Activated CD8-positive, alpha-beta T cell treated with anti-CD3 and anti-CD28 coated beads for 36 hours (primary cell): ENCODE data around the gene FSD2. TPM values are rescaled to one million over a fixed set of nuclear protein-coding genes. Genes with fewer than 3 reads are reported as not detected.

Experiments
- ATAC-seq: fragments of 200-7000 bp; cut with Tn5 transposase; one replicate; pipeline ENCODE4 v1.10.0; 2021; ENCODE audit warnings: mild to moderate bottlenecking, moderate library complexity
- CTCF ChIA-PET: fragments of 350-600 bp; sonication (Branson Sonifier 250); formaldehyde crosslinking; loops from one replicate; lab custom pipeline; 2021; ENCODE audit warnings: antibody characterized with exemption; lab: Charles Lee
- POLR2A ChIA-PET: fragments of 350-600 bp; sonication (Branson Sonifier 250); formaldehyde crosslinking; loops from one replicate; lab custom pipeline; 2021; ENCODE audit warnings: antibody characterized with exemption; lab: Charles Lee
- DNase-seq: peaks from one replicate; pipeline ENCODE4 v3.0.0-alpha.2; 2020
- H3K27ac Mint-ChIP-seq: one replicate; pipeline ENCODE4 v1.8.0; 2021; ENCODE audit warnings: mild to moderate bottlenecking, mixed read lengths
- H3K27me3 Mint-ChIP-seq: one replicate; pipeline ENCODE4 v1.8.0; 2021; ENCODE audit warnings: mixed read lengths
- H3K36me3 Mint-ChIP-seq: one replicate; pipeline ENCODE4 v1.8.0; 2021; ENCODE audit warnings: low read depth, mixed read lengths
- H3K4me1 Mint-ChIP-seq: one replicate; pipeline ENCODE4 v1.8.0; 2021; ENCODE audit warnings: low read depth, mixed read lengths
- H3K4me3 Mint-ChIP-seq: one replicate; pipeline ENCODE4 v1.8.0; 2021; ENCODE audit warnings: mild to moderate bottlenecking, moderate library complexity, mixed read lengths
- H3K9me3 Mint-ChIP-seq: one replicate; pipeline ENCODE4 v1.8.0; 2021; ENCODE audit warnings: mixed read lengths
- intact Hi-C: fragments of 100-400 bp; cut with micrococcal nuclease; formaldehyde crosslinking; loops from one replicate; pipeline ENCODE4 v1.10.0; 2022
- total RNA-seq, 2 experiments: library from RNA; stranded (reverse); gene quantifications; one replicate each; pipeline ENCODE4 v1.2.3, GENCODE V29; 2021
- TF ChIP-seq, protein P1 (sequence below): fragments of 200-600 bp; IDR thresholded peaks from one replicate; pipeline ENCODE4 v1.8.0; 2022; ENCODE audit warnings: antibody characterized with exemption, mild to moderate bottlenecking

The FSD2 gene
- total RNA-seq, 2 experiments from 2014 or later = not detected

DNA sequence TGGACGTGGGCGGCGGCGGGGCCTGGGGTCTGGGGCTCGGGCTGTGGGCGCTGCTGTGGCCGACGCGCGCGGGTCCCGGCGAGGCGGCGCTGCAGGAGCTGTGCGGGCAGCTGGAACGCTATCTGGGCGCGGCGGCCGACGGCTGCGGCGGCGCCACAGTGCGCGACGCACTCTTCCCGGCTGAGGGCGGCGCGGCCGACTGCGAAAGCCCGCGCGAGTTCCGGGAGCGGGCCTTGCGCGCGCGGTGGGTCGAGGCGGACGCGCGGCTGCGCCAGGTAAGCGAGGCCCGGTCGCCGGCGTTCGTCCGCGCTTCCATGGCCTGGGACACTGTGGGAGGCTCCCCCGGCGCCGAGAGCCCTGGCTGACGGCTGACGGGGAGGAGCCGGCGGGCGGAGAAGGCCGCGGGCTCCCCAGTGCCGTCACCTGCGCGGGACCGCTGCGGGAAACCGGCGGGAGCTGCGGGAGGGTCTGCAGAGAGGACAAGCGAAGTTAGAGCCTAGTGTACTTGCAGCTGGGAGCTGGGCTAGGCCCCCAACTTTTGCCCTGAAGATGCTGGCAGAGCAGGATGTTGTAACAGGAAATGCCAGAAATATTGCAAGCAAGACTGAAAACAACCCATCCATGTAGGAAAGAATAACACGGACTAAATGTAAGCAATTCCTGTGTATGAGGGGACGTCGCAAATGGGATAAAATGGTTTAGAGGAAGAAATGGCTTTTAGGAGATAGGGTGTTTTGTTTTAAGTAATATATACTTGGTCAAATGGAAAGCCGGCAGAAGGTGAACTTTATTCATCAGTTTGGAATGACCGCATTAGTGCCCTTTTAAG lies 4.4 kb upstream of the FSD2 start:
- Mint-ChIP-seq H3K36me3 (peaks cover 22% of the 10 kb centered on the region), H3K9me3 (no peaks in the 10 kb centered on the region), H3K4me3 (peak overlapping the region; percentile 84), H3K27me3 (no peaks in the 10 kb centered on the region), H3K27ac (peak overlapping the region; percentile 92), H3K4me1 (peaks cover 33% of the 10 kb centered on the region)
- TF ChIP-seq, protein P1, sequence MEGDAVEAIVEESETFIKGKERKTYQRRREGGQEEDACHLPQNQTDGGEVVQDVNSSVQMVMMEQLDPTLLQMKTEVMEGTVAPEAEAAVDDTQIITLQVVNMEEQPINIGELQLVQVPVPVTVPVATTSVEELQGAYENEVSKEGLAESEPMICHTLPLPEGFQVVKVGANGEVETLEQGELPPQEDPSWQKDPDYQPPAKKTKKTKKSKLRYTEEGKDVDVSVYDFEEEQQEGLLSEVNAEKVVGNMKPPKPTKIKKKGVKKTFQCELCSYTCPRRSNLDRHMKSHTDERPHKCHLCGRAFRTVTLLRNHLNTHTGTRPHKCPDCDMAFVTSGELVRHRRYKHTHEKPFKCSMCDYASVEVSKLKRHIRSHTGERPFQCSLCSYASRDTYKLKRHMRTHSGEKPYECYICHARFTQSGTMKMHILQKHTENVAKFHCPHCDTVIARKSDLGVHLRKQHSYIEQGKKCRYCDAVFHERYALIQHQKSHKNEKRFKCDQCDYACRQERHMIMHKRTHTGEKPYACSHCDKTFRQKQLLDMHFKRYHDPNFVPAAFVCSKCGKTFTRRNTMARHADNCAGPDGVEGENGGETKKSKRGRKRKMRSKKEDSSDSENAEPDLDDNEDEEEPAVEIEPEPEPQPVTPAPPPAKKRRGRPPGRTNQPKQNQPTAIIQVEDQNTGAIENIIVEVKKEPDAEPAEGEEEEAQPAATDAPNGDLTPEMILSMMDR = no peak
- ChIA-PET POLR2A (interaction anchor here (1.0 to 4.0 kb wide), 9 partner anchors 14 to 270 kb away, joined by 3 to 39 read pairs (median 5); partner anchors contain the start of genes RAMAC and RPS17), CTCF (interaction anchor here (0.9 to 2.5 kb wide), 8 partner anchors 20 to 271 kb away, joined by 3 to 10 read pairs (median 4); partner anchors contain the start of genes BTBD1, RAMAC and RPS17)
- intact Hi-C loops = no loop called here
- peak; percentile 4 for ATAC-seq
- DNase-seq = peak; percentile 28

DNA sequence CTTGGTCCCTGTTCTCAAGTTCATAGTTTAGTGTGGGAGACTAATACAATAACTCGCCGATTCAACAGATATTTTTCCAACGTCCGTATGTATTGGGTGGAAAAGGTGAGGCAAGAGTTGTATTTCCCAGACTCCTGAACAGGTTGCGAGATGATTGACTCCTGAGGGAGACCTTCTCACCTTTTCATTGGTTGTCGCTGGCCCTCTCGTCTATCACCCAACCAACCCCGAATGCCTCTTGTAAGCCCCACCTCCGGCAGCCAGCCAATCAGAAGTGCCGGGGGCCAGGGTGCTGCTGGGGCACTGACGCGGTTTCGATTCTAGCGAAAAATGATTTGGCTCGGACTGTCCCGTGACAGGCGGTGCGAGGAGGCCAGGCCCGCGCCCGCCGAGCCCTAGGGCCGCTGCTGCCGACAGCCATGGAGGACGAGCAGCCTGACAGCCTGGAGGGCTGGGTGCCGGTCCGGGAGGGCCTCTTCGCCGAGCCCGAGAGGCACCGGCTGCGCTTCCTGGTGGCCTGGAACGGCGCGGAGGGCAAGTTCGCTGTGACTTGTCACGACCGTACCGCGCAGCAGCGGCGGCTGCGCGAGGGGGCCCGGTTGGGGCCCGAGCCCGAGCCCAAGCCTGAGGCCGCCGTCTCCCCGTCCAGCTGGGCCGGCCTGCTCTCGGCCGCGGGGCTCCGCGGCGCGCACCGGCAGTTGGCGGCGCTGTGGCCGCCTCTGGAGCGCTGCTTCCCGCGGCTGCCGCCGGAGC lies 3.6 kb upstream of the FSD2 start, which contains the start of gene WHAMM:
WHAMM (plus strand) TSS at position 321 of the 753 bp plus-strand sequence; CDS start at position 420, 99 bp downstream.
- H3K27ac Mint-ChIP-seq = peak within 1 kb of the TSS; percentile 92
- H3K9me3 Mint-ChIP-seq = no peaks in the 10 kb centered on the region
- CTCF ChIA-PET = interaction anchor here (1.8 to 2.5 kb wide), 3 partner anchors 21 to 270 kb away, joined by 3 to 10 read pairs (median 9); partner anchors contain the start of gene RPS17
- peaks cover 17% of the 10 kb centered on the region for H3K36me3 Mint-ChIP-seq
- peak; percentile 98 for DNase-seq
- intact Hi-C loops = no loop called here
- H3K4me1 Mint-ChIP-seq = peaks cover 30% of the 10 kb centered on the region
- TF ChIP-seq, protein P1 = no peak
- POLR2A ChIA-PET = interaction anchor here (0.6 to 4.0 kb wide), 9 partner anchors 13 to 269 kb away, joined by 3 to 39 read pairs (median 5); partner anchors contain the start of genes RAMAC and RPS17
- ATAC-seq = peak; percentile 96
- H3K27me3 Mint-ChIP-seq = no peaks in the 10 kb centered on the region
- peak within 1 kb of the TSS; percentile 84 for H3K4me3 Mint-ChIP-seq

DNA sequence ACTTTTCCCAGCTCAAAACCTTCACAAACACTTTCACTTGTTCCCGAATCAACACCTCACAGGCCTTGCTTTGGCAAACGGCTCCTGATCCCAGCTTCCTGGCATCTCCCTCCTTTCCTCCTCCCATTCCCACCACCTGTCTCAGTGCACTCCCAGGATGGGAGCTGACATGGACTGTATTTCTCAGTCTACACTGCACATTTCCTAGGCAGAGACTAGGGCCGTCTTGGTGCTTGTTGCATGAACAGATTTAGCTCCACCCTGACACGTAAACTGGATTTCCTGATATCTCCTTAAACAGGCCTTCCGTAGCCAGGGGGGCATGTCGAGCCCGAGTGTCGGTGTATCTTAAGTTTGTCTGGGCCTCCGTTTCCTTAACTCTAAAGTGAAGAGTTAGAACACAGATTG lies 2.8 kb upstream of the FSD2 start:
- CTCF ChIA-PET = interaction anchor here (0.8 kb wide), 1 partner anchor 278 kb away, joined by 3 read pairs; no protein-coding TSS in a partner anchor
- peak overlapping the region; percentile 85 for H3K27ac Mint-ChIP-seq

DNA sequence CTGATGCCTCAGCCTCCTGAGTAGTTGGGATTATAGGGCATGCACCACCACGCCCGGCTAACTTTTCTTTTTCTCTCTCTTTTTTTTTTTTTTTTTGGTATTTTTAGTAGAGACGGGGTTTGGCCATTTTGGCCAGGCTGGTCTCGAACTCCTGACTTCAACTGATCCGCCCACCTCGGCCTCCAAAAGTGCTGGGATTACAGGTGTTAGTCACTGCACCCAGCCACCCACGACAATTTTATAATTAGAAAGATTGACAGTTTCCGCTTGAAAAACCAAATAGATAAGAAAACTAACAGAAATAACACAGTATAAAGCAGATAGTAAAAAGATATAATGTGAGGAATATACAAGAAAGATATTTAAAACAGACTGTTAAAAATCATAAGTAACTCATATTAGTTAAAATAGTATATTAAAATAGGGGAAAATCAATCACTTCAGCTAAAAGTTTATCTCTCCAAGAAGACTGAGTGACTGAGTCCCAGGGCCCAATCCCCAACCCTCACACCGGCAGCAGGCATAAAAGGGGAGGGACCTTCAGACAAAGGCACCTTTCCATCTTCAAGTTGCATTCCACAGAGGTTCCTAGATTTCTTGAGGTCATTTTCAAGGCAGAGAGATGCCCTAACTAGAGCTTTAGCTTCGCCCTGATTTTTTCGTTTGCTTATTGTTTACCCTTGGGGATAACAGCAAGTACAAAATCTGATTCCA lies 2.2 kb upstream of the FSD2 start:
- H3K4me3 Mint-ChIP-seq = no peak overlapping the region
- no peaks in the 10 kb centered on the region for H3K9me3 Mint-ChIP-seq
- ChIA-PET POLR2A (interaction anchor here (1.3 to 4.0 kb wide), 3 partner anchors 58 to 267 kb away, joined by 4 to 39 read pairs (median 23); partner anchors contain the start of gene RPS17), CTCF (interaction anchor here (0.8 kb wide), 1 partner anchor 277 kb away, joined by 3 read pairs; no protein-coding TSS in a partner anchor)
- ATAC-seq (no peak), DNase-seq (no peak)
- intact Hi-C loops = no loop called here
- peaks cover 9% of the 10 kb centered on the region for H3K36me3 Mint-ChIP-seq
- H3K27me3 Mint-ChIP-seq = no peaks in the 10 kb centered on the region
- peak overlapping the region; percentile 11 for H3K27ac Mint-ChIP-seq
- TF ChIP-seq, protein P1 = no peak
- H3K4me1 Mint-ChIP-seq = peaks cover 25% of the 10 kb centered on the region

More for the DNA sequence above, 2.8 kb upstream of the FSD2 start:
- POLR2A ChIA-PET = interaction anchor here (0.6 to 4.0 kb wide), 5 partner anchors 12 to 268 kb away, joined by 3 to 39 read pairs (median 5); partner anchors contain the start of gene RPS17
- Mint-ChIP-seq H3K27me3 (no peaks in the 10 kb centered on the region), H3K36me3 (peaks cover 10% of the 10 kb centered on the region), H3K4me3 (peak overlapping the region; percentile 72), H3K4me1 (peaks cover 25% of the 10 kb centered on the region), H3K9me3 (no peaks in the 10 kb centered on the region)
- TF ChIP-seq, protein P1 = no peak
- ATAC-seq = no peak
- intact Hi-C loops = no loop called here
- DNase-seq = no peak
